Nephron progenitor cell (in vitro differentiated cells): ENCODE data around the gene CRIP1.

Source experiments
- DNase-seq: peaks from one replicate; pipeline ENCODE4 v3.0.0; 2021
- H3K27ac Mint-ChIP-seq: 2 replicates; pipeline ENCODE4 v1.8.0; 2021; ENCODE audit warnings: mild to moderate bottlenecking, moderate library complexity, mixed read lengths
- H3K27me3 Mint-ChIP-seq: 2 replicates; pipeline ENCODE4 v1.8.0; 2021; ENCODE audit warnings: mild to moderate bottlenecking, low read depth, mixed read lengths; ENCODE audit not compliant: poor library complexity
- H3K36me3 Mint-ChIP-seq: 2 replicates; pipeline ENCODE4 v1.8.0; 2021; ENCODE audit warnings: low read depth, mixed read lengths
- H3K4me1 Mint-ChIP-seq: 2 replicates; pipeline ENCODE4 v1.8.0; 2021; ENCODE audit warnings: mixed read lengths
- H3K4me3 Mint-ChIP-seq: 2 replicates; pipeline ENCODE4 v1.8.0; 2021; ENCODE audit warnings: mild to moderate bottlenecking, moderate library complexity, mixed read lengths
- H3K9me3 Mint-ChIP-seq: 2 replicates; pipeline ENCODE4 v1.8.0; 2021; ENCODE audit warnings: mild to moderate bottlenecking, moderate library complexity, mixed read lengths
- TF ChIP-seq, protein P1 (sequence below): fragments of 200-600 bp; sonication (generic); IDR thresholded peaks from 2 replicates; pipeline ENCODE4 v1.5.0; 2021; ENCODE audit warnings: antibody characterized with exemption

CRIP1 gene

GRCh38 chr14:105490267-105490571, 3.5 kb downstream of the CRIP1 start:
- peak overlapping the region; percentile 79 for H3K4me3 Mint-ChIP-seq
- DNase-seq, result no peak
- H3K9me3 Mint-ChIP-seq, result no peaks in the 10 kb centered on the region
- peaks cover 17% of the 10 kb centered on the region for H3K4me1 Mint-ChIP-seq
- no peaks in the 10 kb centered on the region for H3K36me3 Mint-ChIP-seq
- TF ChIP-seq, protein P1, sequence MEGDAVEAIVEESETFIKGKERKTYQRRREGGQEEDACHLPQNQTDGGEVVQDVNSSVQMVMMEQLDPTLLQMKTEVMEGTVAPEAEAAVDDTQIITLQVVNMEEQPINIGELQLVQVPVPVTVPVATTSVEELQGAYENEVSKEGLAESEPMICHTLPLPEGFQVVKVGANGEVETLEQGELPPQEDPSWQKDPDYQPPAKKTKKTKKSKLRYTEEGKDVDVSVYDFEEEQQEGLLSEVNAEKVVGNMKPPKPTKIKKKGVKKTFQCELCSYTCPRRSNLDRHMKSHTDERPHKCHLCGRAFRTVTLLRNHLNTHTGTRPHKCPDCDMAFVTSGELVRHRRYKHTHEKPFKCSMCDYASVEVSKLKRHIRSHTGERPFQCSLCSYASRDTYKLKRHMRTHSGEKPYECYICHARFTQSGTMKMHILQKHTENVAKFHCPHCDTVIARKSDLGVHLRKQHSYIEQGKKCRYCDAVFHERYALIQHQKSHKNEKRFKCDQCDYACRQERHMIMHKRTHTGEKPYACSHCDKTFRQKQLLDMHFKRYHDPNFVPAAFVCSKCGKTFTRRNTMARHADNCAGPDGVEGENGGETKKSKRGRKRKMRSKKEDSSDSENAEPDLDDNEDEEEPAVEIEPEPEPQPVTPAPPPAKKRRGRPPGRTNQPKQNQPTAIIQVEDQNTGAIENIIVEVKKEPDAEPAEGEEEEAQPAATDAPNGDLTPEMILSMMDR, result no peak
- no peak overlapping the region for H3K27ac Mint-ChIP-seq
- H3K27me3 Mint-ChIP-seq, result peaks cover 36% of the 10 kb centered on the region

DNA sequence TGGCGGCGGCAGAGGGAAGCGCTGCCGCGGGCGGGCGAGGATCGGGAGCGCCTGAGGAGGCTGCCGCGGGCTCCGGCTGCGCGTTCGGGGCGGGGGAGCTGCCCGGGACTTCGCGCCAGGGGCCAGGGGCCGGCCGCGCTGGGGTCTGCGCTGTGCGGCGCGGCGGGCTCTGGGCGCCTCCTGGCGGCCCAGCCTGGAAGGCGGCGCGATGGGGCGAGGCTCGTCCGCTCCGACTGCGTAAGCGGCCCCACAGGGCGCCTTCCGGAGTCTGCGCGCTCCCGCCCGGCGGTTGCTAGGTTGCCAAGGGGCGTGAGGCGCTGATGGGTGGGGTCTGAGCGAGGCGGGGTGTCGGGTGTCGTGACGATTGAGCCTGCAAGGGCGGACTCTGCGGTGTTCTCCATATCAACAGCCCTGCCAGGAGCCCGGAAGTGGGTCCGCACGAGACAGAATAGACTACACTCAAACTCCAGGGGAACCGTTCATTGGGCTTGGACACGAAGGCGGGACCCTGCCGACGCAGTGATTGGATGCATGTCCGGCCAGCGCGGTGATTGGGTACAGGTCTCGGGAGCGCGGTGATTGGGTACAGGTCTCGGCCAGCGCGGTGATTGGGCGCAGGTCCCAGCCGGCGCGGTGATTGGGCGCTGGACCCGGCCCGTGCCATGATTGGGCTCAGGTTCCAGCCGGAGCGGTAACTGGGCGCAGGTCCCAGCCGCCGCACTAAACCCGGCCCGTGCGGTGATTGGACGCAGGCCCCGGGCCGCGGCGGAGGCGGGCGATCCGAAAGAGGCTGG, 4.1 kb downstream of the CRIP1 start, which contains the start of gene TEDC1:
Gene TEDC1, plus strand, starts transcription at position 675 of the 794 bp plus-strand sequence. CDS start 130 bp downstream, outside the sequence.
- H3K4me3 Mint-ChIP-seq, result peak within 1 kb of the TSS; percentile 88
- H3K4me1 Mint-ChIP-seq, result peaks cover 15% of the 10 kb centered on the region
- peaks cover 31% of the 10 kb centered on the region for H3K27me3 Mint-ChIP-seq
- H3K27ac Mint-ChIP-seq, result peak within 1 kb of the TSS; percentile 75
- peak; percentile 97 for DNase-seq
- H3K9me3 Mint-ChIP-seq, result no peaks in the 10 kb centered on the region
- TF ChIP-seq, protein P1, result peak; percentile 44
- no peaks in the 10 kb centered on the region for H3K36me3 Mint-ChIP-seq

GRCh38 chr14:105491366-105491973, 4.8 kb downstream of the CRIP1 start:
- Mint-ChIP-seq H3K4me3 (peak overlapping the region; percentile 88), H3K9me3 (no peaks in the 10 kb centered on the region), H3K27ac (peak overlapping the region; percentile 74), H3K27me3 (peaks cover 24% of the 10 kb centered on the region), H3K4me1 (peaks cover 12% of the 10 kb centered on the region), H3K36me3 (no peaks in the 10 kb centered on the region)
- TF ChIP-seq, protein P1, result no peak
- peak; percentile 90 for DNase-seq

GRCh38 chr14:105492031-105492970, 5.6 kb downstream of the CRIP1 start:
- DNase-seq, result peak; percentile 10
- H3K27ac Mint-ChIP-seq, result no peak overlapping the region
- H3K36me3 Mint-ChIP-seq, result no peaks in the 10 kb centered on the region

GRCh38 chr14:105492971-105493871, 6.5 kb downstream of the CRIP1 start:
- peak; percentile 8 for DNase-seq
- H3K36me3 Mint-ChIP-seq, result no peaks in the 10 kb centered on the region
- H3K27ac Mint-ChIP-seq, result no peak overlapping the region
- no peak overlapping the region for H3K4me3 Mint-ChIP-seq
- H3K4me1 Mint-ChIP-seq, result peaks cover 12% of the 10 kb centered on the region
- peaks cover 11% of the 10 kb centered on the region for H3K27me3 Mint-ChIP-seq
- no peaks in the 10 kb centered on the region for H3K9me3 Mint-ChIP-seq
- TF ChIP-seq, protein P1, result no peak

More at GRCh38 chr14:105492031-105492970, 5.6 kb downstream of the CRIP1 start:
- Mint-ChIP-seq H3K9me3 (no peaks in the 10 kb centered on the region), H3K4me3 (peak overlapping the region; percentile 88), H3K27me3 (peaks cover 18% of the 10 kb centered on the region), H3K4me1 (peaks cover 12% of the 10 kb centered on the region)
- TF ChIP-seq, protein P1, result no peak
